Subcutaneous abdominal adipose tissue (tissue), 5 donors: ENCODE measurements around the gene LILRB5.
A peak's percentile ranks its signal among the peaks of the same experiment; 100 is the strongest.

Experiments used
- H3K27ac ChIP-seq: one replicate; pipeline ENCODE4 v1.7.0; 2013; ENCODE audit warnings: low read depth, mild to moderate bottlenecking, inconsistent platforms, low read length, moderate library complexity
- H3K27me3 ChIP-seq, 5 donors: one replicate each; pipeline ENCODE4 v1.7.0; 2013; ENCODE audit warnings: low read length in 5 of 5, inconsistent platforms in 1 of 5; ENCODE audit not compliant: control insufficient read depth in 5 of 5, insufficient read depth in 4 of 5
- H3K36me3 ChIP-seq, 5 donors: one replicate each; pipeline ENCODE4 v1.7.0; 2013; ENCODE audit warnings: low read length in 5 of 5; ENCODE audit not compliant: control insufficient read depth in 5 of 5, insufficient read depth in 5 of 5
- H3K4me1 ChIP-seq, 5 donors: one replicate each; pipeline ENCODE4 v1.7.0; 2013; ENCODE audit warnings: low read length in 5 of 5, mild to moderate bottlenecking in 3 of 5, moderate library complexity in 1 of 5; ENCODE audit not compliant: control insufficient read depth in 5 of 5, insufficient read depth in 5 of 5
- H3K4me3 ChIP-seq, 5 donors: one replicate each; pipeline ENCODE4 v1.7.0; 2013; ENCODE audit warnings: low read length in 5 of 5, low read depth in 1 of 5
- H3K9ac ChIP-seq, 5 donors: one replicate each; pipeline ENCODE4 v1.7.0; 2013; ENCODE audit warnings: low read length in 5 of 5, mild to moderate bottlenecking in 4 of 5, moderate library complexity in 3 of 5
- H3K9me3 ChIP-seq, 5 donors: one replicate each; pipeline ENCODE4 v1.7.0; 2013; ENCODE audit warnings: low read length in 5 of 5; ENCODE audit not compliant: control insufficient read depth in 5 of 5
- donor health status: healthy.
- donor health status: healthy.
- donor health status: healthy.
- donor health status: healthy.
- donor health status: healthy.

LILRB5 gene

GRCh38 chr19:54262066-54262465, 5.0 kb upstream of the LILRB5 start:
- Histone ChIP-seq H3K27me3 (peaks cover 0 to 6% (median 0%) of the 10 kb centered on the region in 5 donors), H3K36me3 (no peaks in the 10 kb centered on the region), H3K4me1 (no peaks in the 10 kb centered on the region), H3K4me3 (no peak overlapping the region), H3K9ac (no peak overlapping the region), H3K27ac (no peak overlapping the region), H3K9me3 (no peaks in the 10 kb centered on the region)

- Histone ChIP-seq H3K4me3 (peak overlapping the region; percentile 38 to 63 (median 51)), H3K27ac (peak overlapping the region; percentile 23), H3K27me3 (peaks cover 20 to 40% (median 20%) of the 10 kb centered on the region in 5 donors), H3K4me1 (peaks cover 0 to 16% (median 0%) of the 10 kb centered on the region in 5 donors), H3K9me3 (no peaks in the 10 kb centered on the region), H3K9ac (peak overlapping the region in 4 of 5 donors; percentile 10 to 66 (median 41)), H3K36me3 (peaks cover 0 to 5% (median 0%) of the 10 kb centered on the region in 5 donors)
Observed at GRCh38 chr19:54256250-54257115, 590 bp downstream of the LILRB5 start.

GRCh38 chr19:54255105-54255775, 1.8 kb downstream of the LILRB5 start:
- H3K9ac ChIP-seq: peak overlapping the region in 1 of 5 donors; percentile 10
- H3K27me3 ChIP-seq: peaks cover 20 to 40% (median 20%) of the 10 kb centered on the region in 5 donors
- no peaks in the 10 kb centered on the region for H3K9me3 ChIP-seq
- no peak overlapping the region for H3K27ac ChIP-seq
- H3K4me3 ChIP-seq: peak overlapping the region in 4 of 5 donors; percentile 49 to 63 (median 52)
- H3K36me3 ChIP-seq: peaks cover 0 to 5% (median 0%) of the 10 kb centered on the region in 5 donors
- peaks cover 0 to 16% (median 0%) of the 10 kb centered on the region in 5 donors for H3K4me1 ChIP-seq

- Histone ChIP-seq H3K36me3 (peaks cover 0 to 5% (median 0%) of the 10 kb centered on the region in 5 donors), H3K9me3 (no peaks in the 10 kb centered on the region), H3K27ac (no peak overlapping the region), H3K9ac (no peak overlapping the region), H3K4me3 (peak overlapping the region in 1 of 5 donors; percentile 7), H3K27me3 (peaks cover 20 to 40% (median 20%) of the 10 kb centered on the region in 5 donors), H3K4me1 (peaks cover 0 to 16% (median 0%) of the 10 kb centered on the region in 5 donors)
Observed at GRCh38 chr19:54254195-54254906, 2.7 kb downstream of the LILRB5 start.

GRCh38 chr19:54253331-54254194, 3.5 kb downstream of the LILRB5 start:
- Histone ChIP-seq H3K9me3 (no peaks in the 10 kb centered on the region), H3K4me1 (peaks cover 0 to 18% (median 0%) of the 10 kb centered on the region in 5 donors)

GRCh38 chr19:54252845-54253244, 4.2 kb downstream of the LILRB5 start:
- H3K27ac ChIP-seq: no peak overlapping the region
- peaks cover 0 to 25% (median 2%) of the 10 kb centered on the region in 5 donors for H3K4me1 ChIP-seq
- H3K9me3 ChIP-seq: no peaks in the 10 kb centered on the region
- H3K36me3 ChIP-seq: peaks cover 0 to 5% (median 0%) of the 10 kb centered on the region in 5 donors
- H3K9ac ChIP-seq: no peak overlapping the region
- H3K27me3 ChIP-seq: peaks cover 20 to 41% (median 20%) of the 10 kb centered on the region in 5 donors
- no peak overlapping the region for H3K4me3 ChIP-seq

More at GRCh38 chr19:54253331-54254194, 3.5 kb downstream of the LILRB5 start:
- Histone ChIP-seq H3K36me3 (peaks cover 0 to 5% (median 0%) of the 10 kb centered on the region in 5 donors), H3K9ac (no peak overlapping the region), H3K4me3 (no peak overlapping the region), H3K27ac (no peak overlapping the region), H3K27me3 (peaks cover 20 to 40% (median 20%) of the 10 kb centered on the region in 5 donors)

- peaks cover 0 to 5% (median 0%) of the 10 kb centered on the region in 5 donors for H3K36me3 ChIP-seq
- H3K4me3 ChIP-seq: no peak overlapping the region
- no peaks in the 10 kb centered on the region for H3K9me3 ChIP-seq
- no peak overlapping the region for H3K9ac ChIP-seq
- H3K27ac ChIP-seq: no peak overlapping the region
- H3K4me1 ChIP-seq: peaks cover 0 to 31% (median 4%) of the 10 kb centered on the region in 5 donors
- peaks cover 20 to 41% (median 25%) of the 10 kb centered on the region in 5 donors for H3K27me3 ChIP-seq
Observed at GRCh38 chr19:54252243-54252642, 4.8 kb downstream of the LILRB5 start.

GRCh38 chr19:54248016-54248601, 9.0 kb downstream of the LILRB5 start:
- H3K27me3 ChIP-seq: peaks cover 4 to 21% (median 9%) of the 10 kb centered on the region in 5 donors
- peak overlapping the region; percentile 23 for H3K27ac ChIP-seq
- peak overlapping the region in 1 of 5 donors; percentile 11 for H3K9ac ChIP-seq
- no peaks in the 10 kb centered on the region for H3K9me3 ChIP-seq
- H3K4me3 ChIP-seq: peak overlapping the region in 1 of 5 donors; percentile 11
- peaks cover 0 to 24% (median 8%) of the 10 kb centered on the region in 5 donors for H3K4me1 ChIP-seq
- H3K36me3 ChIP-seq: peaks cover 0 to 5% (median 0%) of the 10 kb centered on the region in 5 donors
